Stimulated activated CD8-positive, alpha-beta memory T cell treated with anti-CD3 and anti-CD28 coated beads, Interleukin-15, amount 100 ng/mL, for 24 hours (primary cell): ENCODE data around the gene ADORA3.
"Not testable (repeated sequence)": the region's sequence is repeated elsewhere in the genome, so short reads cannot be mapped to it uniquely, and the experiment has no call there.

Source experiments
- DNase-seq: peaks from one replicate; pipeline ENCODE4 v3.0.0-alpha.2; 2020; ENCODE audit warnings: low read depth

The ADORA3 gene

GRCh38 chr1:111503585-111504060, at the start of gene ADORA3, which contains the start of gene TMIGD3:
ADORA3 (minus strand) TSS chr1:111503633; CDS start chr1:111503354, 279 bp downstream.
TMIGD3 (minus strand) TSS chr1:111503633; CDS start chr1:111503354, 279 bp downstream.
- no peak for DNase-seq

- DNase-seq = no peak
These were observed 49.8 kb upstream of the ADORA3 start for GRCh38 chr1:111553196-111553595.

DNA sequence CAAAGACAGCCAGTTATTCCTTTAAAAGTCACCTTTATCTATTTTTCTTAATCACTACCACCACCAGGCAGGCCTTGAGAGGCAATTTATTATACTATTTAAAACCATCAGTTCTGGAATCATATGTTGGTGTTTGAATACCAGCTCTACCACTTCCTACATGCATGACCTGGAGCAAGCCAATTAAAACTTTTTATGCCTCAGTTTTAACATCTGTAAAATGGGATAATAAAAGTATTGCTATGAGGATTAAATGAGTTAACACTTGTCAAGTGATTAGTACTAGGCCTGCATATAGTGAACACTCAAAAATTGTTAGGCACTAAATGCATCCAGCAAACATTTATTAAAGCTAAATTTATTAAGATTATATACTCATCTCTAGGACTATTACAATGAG, 49.2 kb upstream of the ADORA3 start:
- DNase-seq = no peak

- DNase-seq = no peak
These were observed 48.4 kb upstream of the ADORA3 start for GRCh38 chr1:111551623-111552411.

- DNase-seq = not testable (repeated sequence)
These were observed 44.4 kb upstream of the ADORA3 start for GRCh38 chr1:111547786-111548185.

GRCh38 chr1:111542187-111542586, 38.8 kb upstream of the ADORA3 start:
- DNase-seq = no peak

DNA sequence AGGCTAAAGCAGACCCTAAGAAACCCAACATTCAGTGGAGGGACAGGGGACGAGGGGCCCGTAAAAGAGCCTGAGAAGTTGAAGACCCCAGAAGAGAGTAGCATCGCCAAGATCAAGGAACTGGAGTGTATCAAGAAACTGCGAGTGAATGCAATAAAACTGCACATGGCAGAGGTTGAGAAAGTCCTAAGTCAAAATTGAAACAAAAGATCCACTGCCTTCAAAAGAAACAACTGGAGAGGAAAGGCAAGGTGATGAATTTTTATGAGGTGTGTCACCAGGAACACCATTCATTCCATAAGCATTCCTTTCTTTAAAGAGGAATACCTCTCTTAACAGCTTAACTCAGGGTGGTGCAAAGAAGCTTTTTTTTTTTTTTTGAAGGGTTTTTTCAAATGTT, 38.3 kb upstream of the ADORA3 start:
- DNase-seq = no peak

DNA sequence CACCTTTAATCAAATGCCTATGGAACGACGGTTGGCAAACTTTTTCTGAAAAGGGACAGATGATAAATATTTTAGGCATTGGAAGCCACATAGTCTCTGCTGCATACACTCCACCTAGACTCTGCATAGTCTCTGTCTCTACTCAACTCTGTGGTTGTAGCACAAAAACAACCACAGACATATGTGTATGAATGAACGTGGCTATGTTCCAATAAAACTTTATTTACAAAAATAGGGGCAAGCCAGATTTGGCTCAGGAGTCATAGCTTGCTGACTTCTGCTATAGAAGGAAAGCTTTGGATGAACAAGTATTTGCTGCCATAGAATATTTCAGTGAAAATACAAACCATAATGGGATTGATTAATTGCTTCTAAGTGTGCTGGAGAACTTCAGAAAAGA, 37.5 kb upstream of the ADORA3 start:
- no peak for DNase-seq

GRCh38 chr1:111538343-111539025, 35.1 kb upstream of the ADORA3 start:
- DNase-seq = no peak

DNA sequence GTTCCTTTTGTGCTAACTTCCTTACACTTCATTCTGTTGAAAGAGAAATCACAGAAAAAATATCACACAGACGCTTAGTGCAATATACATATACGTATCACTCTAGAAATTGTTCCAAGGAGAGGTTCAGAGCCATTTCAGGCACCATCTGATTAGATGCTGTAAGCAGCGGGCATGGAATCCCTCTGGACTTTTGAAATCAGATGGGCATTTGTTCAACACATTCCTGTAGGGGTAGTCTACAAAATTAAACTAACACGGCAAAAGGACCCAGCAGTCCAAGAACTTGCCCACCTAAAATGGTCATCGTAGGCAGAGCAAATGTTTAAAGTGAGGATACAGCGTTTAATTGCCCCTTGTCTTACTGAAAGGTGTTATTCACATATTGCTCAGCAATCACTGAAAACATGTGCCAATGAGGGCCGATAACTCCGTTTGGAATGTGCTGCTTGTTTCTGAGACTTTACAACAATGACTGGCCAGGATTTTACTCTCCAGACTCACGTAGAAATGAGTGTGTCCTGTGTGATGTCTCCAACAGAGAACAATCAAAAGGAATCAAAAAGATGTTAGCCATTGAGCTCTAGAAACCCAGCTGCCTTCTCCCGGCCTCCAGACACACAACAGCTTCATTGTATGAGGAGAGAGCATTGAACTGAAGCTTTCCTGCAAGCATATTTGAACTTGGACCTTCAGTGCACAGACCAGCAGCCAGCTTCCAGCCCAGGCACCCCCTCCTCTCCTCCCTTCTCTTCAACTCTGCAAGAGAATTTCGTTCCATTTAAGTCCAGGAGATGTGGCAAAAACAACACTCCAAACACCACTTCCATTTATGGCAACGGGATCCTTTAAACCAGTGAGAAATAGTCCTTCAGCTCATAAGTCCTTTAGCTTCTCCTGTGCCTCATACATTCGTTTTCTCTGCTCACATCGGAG, 32.1 kb upstream of the ADORA3 start:
- DNase-seq = no peak

GRCh38 chr1:111520053-111520452, 16.6 kb upstream of the ADORA3 start:
- no peak for DNase-seq

DNA sequence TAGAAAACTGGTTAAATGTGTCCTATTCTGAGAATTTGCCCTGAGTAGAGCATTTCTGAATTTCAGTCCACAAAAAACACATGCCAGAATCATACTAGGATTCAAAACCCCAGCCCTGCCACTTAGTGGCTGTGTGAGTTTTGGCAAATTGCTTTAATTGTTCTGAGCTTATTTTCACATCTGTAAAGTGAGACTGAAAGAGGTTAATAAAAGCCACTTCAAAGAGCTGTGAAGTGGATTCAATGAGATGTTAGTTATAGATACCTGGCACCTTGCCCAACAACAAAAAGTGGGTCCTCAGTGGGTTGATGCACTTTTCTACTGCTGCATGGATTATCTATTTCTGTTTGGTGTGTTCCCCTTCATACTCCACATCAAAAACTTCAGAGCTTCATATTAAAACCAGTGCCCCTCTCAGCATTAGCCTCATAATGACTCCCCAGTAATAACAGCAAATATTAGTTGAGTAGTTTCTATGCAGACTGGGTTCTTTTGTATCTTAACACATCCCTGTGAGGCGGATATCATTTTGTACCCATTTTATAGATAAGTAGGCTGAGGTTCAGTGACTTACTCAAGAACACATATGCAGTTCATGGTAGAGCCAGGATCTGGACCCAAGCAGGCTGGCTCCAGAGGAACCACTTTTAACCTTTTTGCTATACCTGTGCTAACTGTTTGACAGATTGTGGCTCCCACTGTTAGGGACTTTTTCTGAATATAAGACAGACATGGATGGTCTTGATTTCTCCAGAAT, 14.2 kb upstream of the ADORA3 start:
- no peak for DNase-seq

- DNase-seq = no peak
These were observed 12.6 kb upstream of the ADORA3 start for GRCh38 chr1:111516005-111516535.

DNA sequence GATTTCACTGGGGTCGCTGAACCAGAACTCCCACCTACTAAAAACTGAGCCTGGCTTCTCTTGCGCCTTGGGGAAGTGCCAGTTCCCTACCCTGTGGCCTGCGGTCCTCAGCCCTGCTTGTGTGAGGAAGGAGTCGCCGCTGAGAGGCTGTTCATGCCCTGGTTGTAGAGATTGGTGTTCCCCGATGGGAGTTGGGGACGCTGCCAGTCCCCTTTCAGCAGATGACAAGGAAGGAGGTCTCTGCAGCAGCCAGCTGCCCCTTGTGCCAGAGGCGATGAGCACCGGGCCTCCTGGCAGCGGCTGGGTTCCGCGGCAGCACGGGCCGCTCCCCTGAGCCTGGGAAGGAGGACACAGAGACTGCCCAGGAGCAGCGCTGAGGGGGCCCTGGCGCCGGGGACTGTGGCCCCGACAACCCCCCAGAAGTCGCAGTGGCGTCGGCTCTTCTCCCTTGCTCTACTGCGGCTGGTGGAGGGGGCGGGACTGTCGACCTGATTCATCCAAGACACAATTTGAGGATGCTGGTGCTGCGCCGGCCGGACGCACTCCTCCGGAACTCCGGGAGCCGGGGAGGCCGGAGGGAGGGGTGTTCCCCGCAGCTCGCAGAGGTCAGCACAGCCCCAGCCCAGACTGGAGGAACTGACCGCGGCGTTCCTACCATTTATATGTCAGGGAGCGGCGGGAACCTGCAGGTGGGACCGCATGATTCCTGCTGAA, 12.0 kb upstream of the ADORA3 start:
- DNase-seq = no peak

- DNase-seq = no peak
These were observed 10.1 kb upstream of the ADORA3 start for GRCh38 chr1:111513410-111514020.

DNA sequence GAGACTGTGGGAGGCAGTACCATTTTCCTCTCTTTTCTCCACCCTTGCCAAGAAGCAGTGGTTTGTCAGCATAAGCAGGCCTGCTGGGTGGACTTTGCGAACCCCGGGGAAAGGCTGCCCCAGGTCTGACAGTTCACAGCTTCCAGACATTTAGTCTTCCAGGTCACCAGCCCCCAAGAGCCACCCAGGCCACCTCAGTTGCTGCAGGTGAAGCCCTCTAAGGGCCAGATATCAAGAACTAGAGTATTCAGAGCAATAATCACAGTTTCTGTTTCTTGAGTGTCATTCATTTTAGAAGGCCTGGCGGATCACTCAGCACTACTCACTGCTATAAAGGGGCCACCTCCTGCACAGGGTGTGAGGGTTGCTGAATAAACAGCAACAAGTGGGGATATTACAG, 9.5 kb upstream of the ADORA3 start:
- DNase-seq = no peak

GRCh38 chr1:111512132-111512889, 8.9 kb upstream of the ADORA3 start:
- DNase-seq = no peak

DNA sequence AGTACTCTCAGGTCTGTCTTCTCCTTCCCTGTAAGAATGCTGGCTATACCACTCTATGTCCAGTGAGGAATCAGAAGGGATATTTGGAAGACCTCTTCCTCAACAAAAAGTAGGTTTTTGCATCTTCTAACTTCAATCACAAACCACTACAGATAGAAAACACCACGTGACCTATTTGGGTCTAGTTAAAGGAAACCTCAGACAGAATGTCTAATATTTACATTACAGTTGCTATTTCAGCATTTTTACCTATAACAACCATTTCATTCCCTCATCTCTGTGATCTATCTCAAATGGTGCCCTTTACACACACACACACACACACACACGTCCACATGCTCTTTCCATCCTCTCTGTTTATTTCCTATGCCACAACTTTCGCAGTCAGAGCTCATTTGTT, 7.9 kb upstream of the ADORA3 start:
- DNase-seq = no peak

DNA sequence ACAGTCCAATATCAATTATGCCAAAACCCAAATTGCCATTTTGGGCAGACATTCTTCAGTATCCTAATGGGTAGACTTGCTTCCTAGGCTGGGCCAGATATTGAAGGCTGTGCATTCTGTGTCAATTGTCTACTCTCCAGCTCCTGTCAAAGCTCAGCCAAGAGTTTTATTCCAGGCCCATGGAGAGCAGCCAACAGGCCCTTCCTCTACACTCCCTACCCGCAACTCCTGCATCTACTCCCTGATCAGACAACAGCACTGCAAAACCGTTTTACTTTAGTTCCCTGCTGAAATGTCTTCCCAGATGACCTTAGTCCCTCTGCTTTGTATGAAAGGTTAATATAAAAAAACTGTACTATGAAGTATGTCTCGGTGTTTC, 6.6 kb upstream of the ADORA3 start:
- no peak for DNase-seq
